CD4-positive, alpha-beta T cell treated with Interleukin-17A for 4 hours (primary cell): ENCODE results near the gene CHADL.

Source experiments
- DNase-seq: peaks from one replicate; pipeline ENCODE4 v3.0.0-alpha.2; 2020; ENCODE audit warnings: mixed read lengths

Gene CHADL

GRCh38 chr22:41229730-41230400 is 10.9 kb downstream of the CHADL start:
- DNase-seq: no peak

- no peak for DNase-seq
Observed at GRCh38 chr22:41229215-41229614, 11.5 kb downstream of the CHADL start.

GRCh38 chr22:41226723-41227655 is 13.7 kb downstream of the CHADL start:
- no peak for DNase-seq

GRCh38 chr22:41223535-41223934 is 17.2 kb downstream of the CHADL start:
- DNase-seq: no peak

- no peak for DNase-seq
Observed at GRCh38 chr22:41222846-41223507, 17.8 kb downstream of the CHADL start.

- peak; percentile 44 for DNase-seq
Observed at GRCh38 chr22:41217553-41218157, 23.1 kb downstream of the CHADL start.

- no peak for DNase-seq
Observed at GRCh38 chr22:41216984-41217383, 23.7 kb downstream of the CHADL start.

- no peak for DNase-seq
Observed at GRCh38 chr22:41215926-41216325, 24.8 kb downstream of the CHADL start.

GRCh38 chr22:41215409-41215808 is 25.3 kb downstream of the CHADL start:
- DNase-seq: no peak

- no peak for DNase-seq
Observed at GRCh38 chr22:41206719-41207118, 34.0 kb downstream of the CHADL start.

GRCh38 chr22:41204992-41205900 is 35.5 kb downstream of the CHADL start, which contains the start of gene L3MBTL2:
Gene L3MBTL2, plus strand, starts transcription at chr22:41205312. Its CDS starts 51 bp downstream, at chr22:41205363.
- peak; percentile 97 for DNase-seq

- no peak for DNase-seq
Observed at GRCh38 chr22:41204066-41204465, 36.7 kb downstream of the CHADL start.

- no peak for DNase-seq
Observed at GRCh38 chr22:41203118-41203517, 37.6 kb downstream of the CHADL start.

- DNase-seq: no peak
Observed at GRCh38 chr22:41201141-41201540, 39.6 kb downstream of the CHADL start.

GRCh38 chr22:41198027-41198580 is 42.6 kb downstream of the CHADL start:
- DNase-seq: peak; percentile 71

- peak; percentile 92 for DNase-seq
Observed at GRCh38 chr22:41197038-41197972, 43.4 kb downstream of the CHADL start.

- DNase-seq: no peak
Observed at GRCh38 chr22:41193829-41194228, 46.9 kb downstream of the CHADL start.

- no peak for DNase-seq
Observed at GRCh38 chr22:41191467-41191866, 49.3 kb downstream of the CHADL start.

GRCh38 chr22:41184679-41185078 is 56.1 kb downstream of the CHADL start:
- no peak for DNase-seq
